Prostate gland (tissue), 2 donors: ENCODE results near the gene PLVAP. TPM values are rescaled to one million over a fixed set of nuclear protein-coding genes. Genes with fewer than 3 reads are reported as not detected.

ENCODE experiments used
- DNase-seq: peaks from one replicate; pipeline ENCODE4 v3.0.0-alpha.2; 2019; ENCODE audit warnings: low spot score
- H3K27ac ChIP-seq, 2 donors: fragments of 200-600 bp; sonication (generic); 2 replicates each; pipeline ENCODE4 v1.5.1; 2017 to 2019
- H3K27me3 ChIP-seq: fragments of 200-600 bp; sonication (generic); replicated peaks from 2 replicates; pipeline ENCODE4 v1.5.1; 2019; ENCODE audit not compliant: insufficient read depth
- H3K36me3 ChIP-seq, 2 donors: fragments of 200-600 bp; sonication (generic); 1 replicate in 1 of 2; 2 replicates in 1 of 2; pipeline versions ENCODE4 v1.5.1 to v1.8.1; 2017 to 2019
- H3K4me1 ChIP-seq: fragments of 200-600 bp; sonication (generic); replicated peaks from 2 replicates; pipeline ENCODE4 v1.5.1; 2019
- H3K4me3 ChIP-seq, 2 donors: fragments of 200-600 bp; sonication (generic); 2 replicates each; pipeline ENCODE4 v1.5.1; 2017 to 2019
- H3K9me3 ChIP-seq: fragments of 200-600 bp; sonication (generic); 2 replicates; pipeline ENCODE4 v1.5.1; 2017
- CTCF ChIP-seq, 4 experiments: fragments of 200-600 bp in 2 of 4; fragments of 450-650 bp in 2 of 4; sonication (generic) in 2 of 4; IDR thresholded peaks; 1 replicate in 3 of 4; 2 replicates in 1 of 4; pipeline ENCODE4 v1.5.1; 2016 to 2019; ENCODE audit warnings: antibody characterized with exemption in 4 of 4, mild to moderate bottlenecking in 2 of 4, moderate library complexity in 2 of 4
- POLR2A ChIP-seq: fragments of 450-650 bp; IDR thresholded peaks from one replicate; pipeline ENCODE4 v1.6.1; 2016; ENCODE audit warnings: antibody characterized with exemption, mild to moderate bottlenecking
- POLR2AphosphoS5 ChIP-seq: sonication (generic); formaldehyde crosslinking; IDR thresholded peaks from one replicate; pipeline ENCODE4 v1.6.1; 2017; ENCODE audit warnings: antibody characterized with exemption
- WGBS: methylation state at CpG from one replicate; pipeline ENCODE4 v1.1.5; 2018; 5-methylcytosine and 5-hydroxymethylcytosine counted together
- intact Hi-C: fragments of 100-400 bp; cut with DNase I; formaldehyde crosslinking; loops from one replicate; pipeline ENCODE4 v1.14.2; 2022
- total RNA-seq, 2 donors: library from RNA; depleted of rRNA; stranded (reverse); fragments of >200 nt; gene quantifications; one replicate each; pipeline ENCODE4 v1.1.0, GENCODE V29; 2016

The PLVAP gene
- total RNA-seq, 2 donors from 2014 or later: 33.5 to 35.4 TPM

- H3K27me3 ChIP-seq: no peaks in the 10 kb centered on the region
- no peak for DNase-seq
Measured at GRCh38 chr19:17352608-17353280, 24.4 kb downstream of the PLVAP start.

GRCh38 chr19:17351815-17352435 is 25.2 kb downstream of the PLVAP start:
- no peaks in the 10 kb centered on the region for H3K27me3 ChIP-seq
- H3K4me1 ChIP-seq: no peaks in the 10 kb centered on the region
- no peak for DNase-seq
- no peaks in the 10 kb centered on the region for H3K9me3 ChIP-seq
- TF ChIP-seq POLR2AphosphoS5 (no peak), CTCF (IDR thresholded peaks at IDR 0.05) (no peak), POLR2A (no peak)
- H3K36me3 ChIP-seq: no peaks in the 10 kb centered on the region
- no peak overlapping the region for H3K4me3 ChIP-seq
- intact Hi-C loops: no loop called here
- no peak overlapping the region for H3K27ac ChIP-seq
- WGBS: 92% methylated on average over 45 of the region's 45 CpGs

More at GRCh38 chr19:17352608-17353280, 24.4 kb downstream of the PLVAP start:
- H3K4me1 ChIP-seq: no peaks in the 10 kb centered on the region
- 38% methylated on average over 13 of the region's 14 CpGs for WGBS
- H3K9me3 ChIP-seq: no peaks in the 10 kb centered on the region
- no peak overlapping the region for H3K4me3 ChIP-seq
- intact Hi-C loops: no loop called here
- H3K27ac ChIP-seq: no peak overlapping the region
- TF ChIP-seq POLR2A (no peak), CTCF (IDR thresholded peaks at IDR 0.05) (no peak), POLR2AphosphoS5 (no peak)
- H3K36me3 ChIP-seq: no peaks in the 10 kb centered on the region

GRCh38 chr19:17348700-17349099 is 28.4 kb downstream of the PLVAP start:
- intact Hi-C loops: loop anchor here (5.0 kb wide), 1 partner anchor 119 kb away; no protein-coding TSS in a partner anchor
- TF ChIP-seq POLR2A (no peak), POLR2AphosphoS5 (no peak), CTCF (IDR thresholded peaks at IDR 0.05) (no peak)
- no peak overlapping the region for H3K27ac ChIP-seq
- H3K27me3 ChIP-seq: no peaks in the 10 kb centered on the region
- H3K9me3 ChIP-seq: no peaks in the 10 kb centered on the region
- H3K36me3 ChIP-seq: no peaks in the 10 kb centered on the region
- no peak for DNase-seq
- H3K4me3 ChIP-seq: no peak overlapping the region
- H3K4me1 ChIP-seq: no peaks in the 10 kb centered on the region
- 1% methylated on average over 12 of the region's 12 CpGs for WGBS

- Histone ChIP-seq H3K4me3 (no peak overlapping the region), H3K9me3 (no peaks in the 10 kb centered on the region), H3K36me3 (no peaks in the 10 kb centered on the region), H3K27me3 (no peaks in the 10 kb centered on the region), H3K4me1 (no peaks in the 10 kb centered on the region), H3K27ac (no peak overlapping the region)
- intact Hi-C loops: loop anchor here (2.0 to 5.0 kb wide), 2 partner anchors 37 to 119 kb away; no protein-coding TSS in a partner anchor
- TF ChIP-seq CTCF (IDR thresholded peaks at IDR 0.05): no peak
- TF ChIP-seq POLR2A: no peak
- TF ChIP-seq POLR2AphosphoS5: no peak
- 77% methylated on average over 2 of the region's 2 CpGs for WGBS
- no peak for DNase-seq
Measured at GRCh38 chr19:17347877-17348276, 29.3 kb downstream of the PLVAP start.

GRCh38 chr19:17347361-17347760 is 29.8 kb downstream of the PLVAP start:
- Histone ChIP-seq H3K36me3 (no peaks in the 10 kb centered on the region), H3K27me3 (no peaks in the 10 kb centered on the region), H3K4me3 (no peak overlapping the region), H3K9me3 (no peaks in the 10 kb centered on the region), H3K27ac (no peak overlapping the region), H3K4me1 (no peaks in the 10 kb centered on the region)
- no peak for TF ChIP-seq POLR2AphosphoS5
- no peak for TF ChIP-seq POLR2A
- no peak for TF ChIP-seq CTCF (IDR thresholded peaks at IDR 0.05)
- WGBS: 34% methylated on average over 6 of the region's 6 CpGs
- DNase-seq: no peak
- intact Hi-C loops: loop anchor here (2.0 to 5.0 kb wide), 2 partner anchors 37 to 120 kb away; no protein-coding TSS in a partner anchor
